ENCODE results near the gene PDK4.
"Not testable (repeated sequence)": the region's sequence is repeated elsewhere in the genome, so short reads cannot be mapped to it uniquely, and the experiment has no call there.

Gene PDK4

GRCh38 chr7:95604811-95605210, 8.5 kb upstream of the PDK4 start:
- DNase-seq (ENCODE audit: low read depth) = not testable (repeated sequence)

- not testable (repeated sequence) for DNase-seq (ENCODE audit: low read depth)
Measured at GRCh38 chr7:95604397-95604796, 8.1 kb upstream of the PDK4 start.

- DNase-seq (ENCODE audit: low read depth) = no peak
Measured at GRCh38 chr7:95602421-95602820, 6.1 kb upstream of the PDK4 start.

GRCh38 chr7:95601316-95601715, 5.0 kb upstream of the PDK4 start:
- no peak for DNase-seq (ENCODE audit: low read depth)

- DNase-seq (ENCODE audit: low read depth) = no peak
Measured at GRCh38 chr7:95599069-95599468, 2.8 kb upstream of the PDK4 start.

GRCh38 chr7:95598511-95598910, 2.2 kb upstream of the PDK4 start:
- DNase-seq (ENCODE audit: low read depth) = no peak

- no peak for DNase-seq (ENCODE audit: low read depth)
Measured at GRCh38 chr7:95595746-95596197, 544 bp downstream of the PDK4 start.

- DNase-seq (ENCODE audit: low read depth) = no peak
Measured at GRCh38 chr7:95594185-95594584, 2.1 kb downstream of the PDK4 start.

- DNase-seq (ENCODE audit: low read depth) = no peak
Measured at GRCh38 chr7:95593343-95593742, 3.0 kb downstream of the PDK4 start.

GRCh38 chr7:95592570-95592969, 3.7 kb downstream of the PDK4 start:
- DNase-seq (ENCODE audit: low read depth) = no peak

GRCh38 chr7:95590387-95591248, 5.7 kb downstream of the PDK4 start:
- no peak for DNase-seq (ENCODE audit: low read depth)

GRCh38 chr7:95589766-95590165, 6.5 kb downstream of the PDK4 start:
- DNase-seq (ENCODE audit: low read depth) = no peak

GRCh38 chr7:95589031-95589430, 7.3 kb downstream of the PDK4 start:
- no peak for DNase-seq (ENCODE audit: low read depth)

- no peak for DNase-seq (ENCODE audit: low read depth)
Measured at GRCh38 chr7:95586951-95587301, 9.4 kb downstream of the PDK4 start.

GRCh38 chr7:95585426-95585789, 10.9 kb downstream of the PDK4 start:
- DNase-seq (ENCODE audit: low read depth) = no peak

GRCh38 chr7:95584769-95585425, 11.4 kb downstream of the PDK4 start:
- no peak for DNase-seq (ENCODE audit: low read depth)

- DNase-seq (ENCODE audit: low read depth) = no peak
Measured at GRCh38 chr7:95583834-95584621, 12.3 kb downstream of the PDK4 start.

- no peak for DNase-seq (ENCODE audit: low read depth)
Measured at GRCh38 chr7:95582578-95583293, 13.6 kb downstream of the PDK4 start.

GRCh38 chr7:95581467-95581866, 14.8 kb downstream of the PDK4 start:
- DNase-seq (ENCODE audit: low read depth) = no peak

GRCh38 chr7:95579318-95579717, 17.0 kb downstream of the PDK4 start:
- no peak for DNase-seq (ENCODE audit: low read depth)

- no peak for DNase-seq (ENCODE audit: low read depth)
Measured at GRCh38 chr7:95578299-95578855, 17.9 kb downstream of the PDK4 start.

- DNase-seq (ENCODE audit: low read depth) = no peak
Measured at GRCh38 chr7:95577137-95577536, 19.2 kb downstream of the PDK4 start.

All from GM04504 (cell line).